Cortex of kidney (tissue), 1 donor: ENCODE measurements around the gene MRTFA.
"Not testable (repeated sequence)": the region's sequence is repeated elsewhere in the genome, so short reads cannot be mapped to it uniquely, and the experiment has no call there.

ENCODE experiments used
- DNase-seq: peaks from one replicate; lab custom pipeline; 2025; lab: John Stamatoyannopoulos, UW

Gene MRTFA

GRCh38 chr22:40521046-40521445, 115.5 kb downstream of the MRTFA start:
- DNase-seq: no peak

DNA sequence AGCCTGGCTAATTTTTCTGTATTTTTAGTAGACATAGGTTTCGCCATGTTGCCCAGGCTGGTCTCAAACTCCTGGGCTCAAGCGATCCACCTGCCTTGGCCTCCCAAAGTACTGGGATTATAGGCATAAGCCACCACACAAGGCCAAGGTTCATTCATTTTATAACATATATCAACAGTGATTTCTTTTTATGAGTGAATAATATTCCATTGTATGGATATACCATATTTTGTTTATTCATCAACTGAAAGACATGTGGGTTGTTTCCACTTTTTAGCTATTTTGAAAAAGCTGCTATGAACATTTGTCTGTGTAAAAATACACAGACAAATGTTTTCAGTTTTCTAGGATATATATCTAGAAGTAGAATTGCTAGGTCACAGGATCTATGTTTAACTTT, 116.0 kb downstream of the MRTFA start:
- no peak for DNase-seq

GRCh38 chr22:40519948-40520331, 116.6 kb downstream of the MRTFA start:
- no peak for DNase-seq

- DNase-seq: no peak
These were observed 117.1 kb downstream of the MRTFA start for GRCh38 chr22:40519284-40519947.

GRCh38 chr22:40518840-40519239, 117.7 kb downstream of the MRTFA start:
- no peak for DNase-seq

- no peak for DNase-seq
These were observed 118.9 kb downstream of the MRTFA start for GRCh38 chr22:40517631-40518030.

- no peak for DNase-seq
These were observed 120.1 kb downstream of the MRTFA start for GRCh38 chr22:40516416-40516815.

- no peak for DNase-seq
These were observed 123.9 kb downstream of the MRTFA start for GRCh38 chr22:40512426-40513136.

DNA sequence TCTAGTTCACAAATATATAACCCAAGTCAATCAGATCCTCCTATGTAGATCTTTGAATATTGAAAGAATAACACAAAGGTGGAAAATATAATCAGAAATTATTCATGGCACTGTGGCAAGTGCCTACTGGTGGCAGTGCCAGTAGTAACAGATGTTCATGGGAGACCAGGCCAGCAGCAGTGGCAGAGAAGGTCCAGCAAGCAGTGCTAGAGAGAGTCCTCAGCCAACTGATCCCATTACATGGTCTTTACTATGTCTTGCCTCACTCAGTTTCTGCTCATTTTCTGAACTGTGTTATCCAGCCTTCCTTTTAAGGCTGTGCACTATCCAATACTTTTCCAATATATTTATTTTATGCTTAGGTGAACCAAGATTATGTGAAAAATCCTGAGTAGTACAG, 124.9 kb downstream of the MRTFA start:
- no peak for DNase-seq

- no peak for DNase-seq
These were observed 125.7 kb downstream of the MRTFA start for GRCh38 chr22:40510631-40511364.

DNA sequence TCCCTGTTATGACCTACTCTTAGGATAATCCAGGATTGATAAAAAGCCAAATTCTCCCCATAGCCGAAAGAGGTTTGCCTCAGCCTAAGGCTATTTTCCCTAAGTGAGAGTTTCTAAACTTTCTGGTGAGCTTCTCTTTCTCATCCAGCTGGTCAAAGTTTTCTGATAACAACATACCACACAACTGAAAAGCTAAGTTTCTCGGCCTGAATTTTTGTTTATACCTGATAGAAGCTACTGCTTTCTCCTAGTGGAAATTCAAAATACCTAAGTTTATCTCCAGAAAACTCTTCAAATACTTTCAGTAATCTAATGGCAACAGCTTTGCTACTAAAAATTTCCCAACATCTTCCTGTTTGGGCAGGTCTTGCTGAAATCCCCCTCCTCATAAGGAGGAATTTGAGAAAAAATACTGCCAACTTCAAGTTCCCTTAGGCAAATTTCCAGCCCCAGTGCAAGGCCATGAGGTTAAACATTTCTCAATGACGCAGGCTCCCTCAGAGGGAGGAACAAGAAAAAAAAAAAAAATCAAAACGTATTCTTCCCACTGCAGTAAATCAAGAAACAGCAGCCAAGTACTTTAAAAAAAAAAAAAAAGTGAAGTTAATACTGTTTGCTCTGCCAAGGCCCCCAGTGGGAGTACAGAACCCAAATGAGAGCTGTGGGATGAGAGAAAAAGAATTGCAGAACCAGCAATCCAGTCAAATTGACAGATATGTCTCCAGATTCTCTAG, 127.0 kb downstream of the MRTFA start:
- no peak for DNase-seq

DNA sequence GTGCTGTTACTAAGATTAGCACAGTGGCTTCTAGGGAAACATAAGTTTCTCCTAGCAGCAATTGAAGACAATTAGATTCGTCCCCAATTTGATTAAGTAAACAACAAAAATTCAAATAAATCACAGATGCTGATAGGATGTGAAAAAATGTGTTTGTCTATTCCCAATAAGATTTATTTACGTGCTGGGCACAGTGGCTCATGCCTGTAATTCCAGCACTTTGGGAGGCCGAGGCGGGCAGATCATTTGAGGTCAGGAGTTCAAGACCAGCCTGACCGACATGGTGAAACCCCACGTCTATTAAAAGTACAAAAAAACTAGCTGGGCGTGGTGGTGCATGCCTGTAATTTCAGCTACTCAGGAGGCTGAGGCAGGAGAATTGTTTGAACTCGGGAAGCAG, 128.5 kb downstream of the MRTFA start:
- not testable (repeated sequence) for DNase-seq

DNA sequence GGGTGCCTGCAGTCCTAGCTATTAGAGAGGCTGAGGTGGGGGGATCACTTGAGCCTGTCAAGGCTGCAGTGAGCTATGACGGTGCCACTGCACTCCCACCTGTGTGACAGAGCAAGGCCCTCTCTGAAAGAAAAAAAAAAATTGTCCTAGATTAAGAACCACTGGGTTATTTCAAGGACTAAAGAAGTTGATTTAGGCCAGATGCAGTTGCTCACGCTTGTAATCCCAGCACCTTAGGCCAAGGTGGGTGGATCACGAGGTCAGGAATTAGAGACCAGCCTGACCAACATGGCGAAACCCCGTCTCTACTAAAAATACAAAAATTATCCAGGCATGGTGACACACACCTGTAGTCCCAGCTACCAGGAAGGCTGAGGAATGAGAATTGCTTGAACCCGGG, 129.0 kb downstream of the MRTFA start:
- DNase-seq: no peak

- no peak for DNase-seq
These were observed 129.8 kb downstream of the MRTFA start for GRCh38 chr22:40506762-40507161.

- DNase-seq: no peak
These were observed 132.0 kb downstream of the MRTFA start for GRCh38 chr22:40504285-40505249.

- no peak for DNase-seq
These were observed 133.6 kb downstream of the MRTFA start for GRCh38 chr22:40502919-40503318.

GRCh38 chr22:40500465-40500786, 136.1 kb downstream of the MRTFA start:
- not testable (repeated sequence) for DNase-seq

DNA sequence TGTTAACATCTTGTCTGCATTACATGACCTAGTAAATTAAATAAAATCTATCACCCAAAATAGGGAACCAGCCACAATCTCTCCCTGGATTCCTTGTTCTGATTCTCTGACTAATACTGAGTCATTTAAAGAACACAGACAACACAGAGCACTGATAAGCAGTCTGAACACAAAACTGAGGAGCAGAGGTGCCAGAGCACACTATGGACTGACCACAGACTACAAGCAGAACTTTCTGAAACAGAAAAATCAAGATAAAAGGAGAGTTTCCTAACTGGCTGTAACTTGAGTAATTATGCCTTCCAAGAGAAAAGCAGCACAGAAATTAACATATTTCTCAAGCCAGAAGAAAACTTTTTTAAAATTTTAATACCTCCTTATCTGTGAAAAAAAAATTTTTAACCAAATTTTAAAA, 137.3 kb downstream of the MRTFA start:
- DNase-seq: no peak

DNA sequence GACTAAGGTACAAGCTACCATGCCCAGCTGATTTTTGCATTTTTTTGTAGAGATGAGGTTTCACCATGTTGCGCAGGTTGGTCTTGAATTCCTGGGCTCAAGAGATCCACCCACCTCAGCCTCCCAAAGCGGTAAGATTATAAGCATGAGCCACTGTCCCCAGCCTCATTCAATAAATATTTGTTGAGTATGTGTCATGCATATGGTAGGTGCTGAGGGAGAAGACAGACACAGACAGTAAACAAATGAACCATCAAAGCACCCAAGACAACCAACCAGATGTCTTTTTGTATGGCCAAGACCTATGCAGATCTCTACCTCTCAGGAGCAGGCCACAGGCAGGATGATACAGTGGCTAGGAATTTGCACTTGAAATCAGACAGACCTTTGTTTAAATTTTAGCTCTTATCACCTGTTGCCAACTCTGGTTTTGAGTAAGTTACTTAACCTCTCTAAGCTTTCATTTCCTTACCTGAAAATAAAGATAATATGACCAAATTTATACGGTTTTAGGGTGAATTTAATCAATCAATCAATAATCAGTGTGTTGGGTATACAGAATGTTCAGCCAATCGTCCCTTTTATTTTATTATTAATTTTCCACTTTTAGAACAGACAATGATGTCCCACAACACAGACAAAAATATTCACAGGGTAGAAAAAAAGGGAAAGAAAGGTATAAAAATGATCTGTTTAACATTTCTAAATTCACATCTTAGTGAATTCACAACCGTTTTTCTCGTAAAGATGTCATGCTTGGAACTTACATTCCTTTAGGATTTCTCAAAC, 137.9 kb downstream of the MRTFA start:
- no peak for DNase-seq

DNA sequence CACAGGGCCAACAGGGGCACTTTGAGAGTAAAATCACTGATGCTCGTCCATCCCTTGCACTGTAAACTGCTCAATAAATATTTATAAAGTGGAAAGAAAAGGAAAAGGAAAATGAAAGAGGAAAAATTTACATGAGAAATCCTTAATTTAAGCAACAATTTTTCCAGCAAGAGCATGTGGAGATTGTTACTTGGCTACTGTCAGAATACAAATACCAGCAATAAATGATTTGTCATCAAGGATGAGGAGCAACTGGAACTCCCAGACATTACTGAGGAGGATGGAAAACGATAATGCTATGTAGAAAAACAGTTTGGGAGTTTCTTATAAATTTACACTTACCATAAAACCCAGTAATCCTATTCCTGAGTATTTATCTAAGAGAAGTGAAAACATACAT, 143.1 kb downstream of the MRTFA start:
- no peak for DNase-seq
